ENCODE results near the gene NHLRC1. TPM values are rescaled to one million over a fixed set of nuclear protein-coding genes. Genes with fewer than 3 reads are reported as not detected.

NHLRC1 gene
- total and polyA plus RNA-seq, 2 experiments from 2014 or later, result 1.1 TPM

- no peaks in the 10 kb centered on the region for H3K27me3 Mint-ChIP-seq (ENCODE audit: insufficient read depth, low read depth, poor library complexity)
- no peaks in the 10 kb centered on the region for H3K79me2 ChIP-seq (replicated peaks; ENCODE audit: insufficient read depth)
- no peaks in the 10 kb centered on the region for H3K36me3 Mint-ChIP-seq (ENCODE audit: low read depth)
- ATAC-seq (no peak), DNase-seq (ENCODE audit: low spot score) (no peak)
- no peaks in the 10 kb centered on the region for H3K4me1 ChIP-seq (ENCODE audit: insufficient read depth)
- TF ChIP-seq NANOG (IDR thresholded peaks at IDR 0.05; ENCODE audit: borderline replicate concordance) (no peak), STAT1 (IDR thresholded peaks at IDR 0.05; ENCODE audit: unreplicated experiment) (no peak), CREB1 (CRISPR knock-in tag; IDR thresholded peaks at IDR 0.05; ENCODE audit: low read depth) (no peak), ZNF114 (CRISPR knock-in tag; IDR thresholded peaks at IDR 0.05) (no peak), REST (IDR thresholded peaks at IDR 0.05; ENCODE audit: unreplicated experiment) (no peak), EZH2phosphoT487 (IDR thresholded peaks at IDR 0.05; ENCODE audit: unreplicated experiment) (no peak)
- TF ChIP-seq, protein P1, sequence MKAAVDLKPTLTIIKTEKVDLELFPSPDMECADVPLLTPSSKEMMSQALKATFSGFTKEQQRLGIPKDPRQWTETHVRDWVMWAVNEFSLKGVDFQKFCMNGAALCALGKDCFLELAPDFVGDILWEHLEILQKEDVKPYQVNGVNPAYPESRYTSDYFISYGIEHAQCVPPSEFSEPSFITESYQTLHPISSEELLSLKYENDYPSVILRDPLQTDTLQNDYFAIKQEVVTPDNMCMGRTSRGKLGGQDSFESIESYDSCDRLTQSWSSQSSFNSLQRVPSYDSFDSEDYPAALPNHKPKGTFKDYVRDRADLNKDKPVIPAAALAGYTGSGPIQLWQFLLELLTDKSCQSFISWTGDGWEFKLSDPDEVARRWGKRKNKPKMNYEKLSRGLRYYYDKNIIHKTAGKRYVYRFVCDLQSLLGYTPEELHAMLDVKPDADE (IDR thresholded peaks at IDR 0.05), result no peak
- TF ChIP-seq, protein P2, sequence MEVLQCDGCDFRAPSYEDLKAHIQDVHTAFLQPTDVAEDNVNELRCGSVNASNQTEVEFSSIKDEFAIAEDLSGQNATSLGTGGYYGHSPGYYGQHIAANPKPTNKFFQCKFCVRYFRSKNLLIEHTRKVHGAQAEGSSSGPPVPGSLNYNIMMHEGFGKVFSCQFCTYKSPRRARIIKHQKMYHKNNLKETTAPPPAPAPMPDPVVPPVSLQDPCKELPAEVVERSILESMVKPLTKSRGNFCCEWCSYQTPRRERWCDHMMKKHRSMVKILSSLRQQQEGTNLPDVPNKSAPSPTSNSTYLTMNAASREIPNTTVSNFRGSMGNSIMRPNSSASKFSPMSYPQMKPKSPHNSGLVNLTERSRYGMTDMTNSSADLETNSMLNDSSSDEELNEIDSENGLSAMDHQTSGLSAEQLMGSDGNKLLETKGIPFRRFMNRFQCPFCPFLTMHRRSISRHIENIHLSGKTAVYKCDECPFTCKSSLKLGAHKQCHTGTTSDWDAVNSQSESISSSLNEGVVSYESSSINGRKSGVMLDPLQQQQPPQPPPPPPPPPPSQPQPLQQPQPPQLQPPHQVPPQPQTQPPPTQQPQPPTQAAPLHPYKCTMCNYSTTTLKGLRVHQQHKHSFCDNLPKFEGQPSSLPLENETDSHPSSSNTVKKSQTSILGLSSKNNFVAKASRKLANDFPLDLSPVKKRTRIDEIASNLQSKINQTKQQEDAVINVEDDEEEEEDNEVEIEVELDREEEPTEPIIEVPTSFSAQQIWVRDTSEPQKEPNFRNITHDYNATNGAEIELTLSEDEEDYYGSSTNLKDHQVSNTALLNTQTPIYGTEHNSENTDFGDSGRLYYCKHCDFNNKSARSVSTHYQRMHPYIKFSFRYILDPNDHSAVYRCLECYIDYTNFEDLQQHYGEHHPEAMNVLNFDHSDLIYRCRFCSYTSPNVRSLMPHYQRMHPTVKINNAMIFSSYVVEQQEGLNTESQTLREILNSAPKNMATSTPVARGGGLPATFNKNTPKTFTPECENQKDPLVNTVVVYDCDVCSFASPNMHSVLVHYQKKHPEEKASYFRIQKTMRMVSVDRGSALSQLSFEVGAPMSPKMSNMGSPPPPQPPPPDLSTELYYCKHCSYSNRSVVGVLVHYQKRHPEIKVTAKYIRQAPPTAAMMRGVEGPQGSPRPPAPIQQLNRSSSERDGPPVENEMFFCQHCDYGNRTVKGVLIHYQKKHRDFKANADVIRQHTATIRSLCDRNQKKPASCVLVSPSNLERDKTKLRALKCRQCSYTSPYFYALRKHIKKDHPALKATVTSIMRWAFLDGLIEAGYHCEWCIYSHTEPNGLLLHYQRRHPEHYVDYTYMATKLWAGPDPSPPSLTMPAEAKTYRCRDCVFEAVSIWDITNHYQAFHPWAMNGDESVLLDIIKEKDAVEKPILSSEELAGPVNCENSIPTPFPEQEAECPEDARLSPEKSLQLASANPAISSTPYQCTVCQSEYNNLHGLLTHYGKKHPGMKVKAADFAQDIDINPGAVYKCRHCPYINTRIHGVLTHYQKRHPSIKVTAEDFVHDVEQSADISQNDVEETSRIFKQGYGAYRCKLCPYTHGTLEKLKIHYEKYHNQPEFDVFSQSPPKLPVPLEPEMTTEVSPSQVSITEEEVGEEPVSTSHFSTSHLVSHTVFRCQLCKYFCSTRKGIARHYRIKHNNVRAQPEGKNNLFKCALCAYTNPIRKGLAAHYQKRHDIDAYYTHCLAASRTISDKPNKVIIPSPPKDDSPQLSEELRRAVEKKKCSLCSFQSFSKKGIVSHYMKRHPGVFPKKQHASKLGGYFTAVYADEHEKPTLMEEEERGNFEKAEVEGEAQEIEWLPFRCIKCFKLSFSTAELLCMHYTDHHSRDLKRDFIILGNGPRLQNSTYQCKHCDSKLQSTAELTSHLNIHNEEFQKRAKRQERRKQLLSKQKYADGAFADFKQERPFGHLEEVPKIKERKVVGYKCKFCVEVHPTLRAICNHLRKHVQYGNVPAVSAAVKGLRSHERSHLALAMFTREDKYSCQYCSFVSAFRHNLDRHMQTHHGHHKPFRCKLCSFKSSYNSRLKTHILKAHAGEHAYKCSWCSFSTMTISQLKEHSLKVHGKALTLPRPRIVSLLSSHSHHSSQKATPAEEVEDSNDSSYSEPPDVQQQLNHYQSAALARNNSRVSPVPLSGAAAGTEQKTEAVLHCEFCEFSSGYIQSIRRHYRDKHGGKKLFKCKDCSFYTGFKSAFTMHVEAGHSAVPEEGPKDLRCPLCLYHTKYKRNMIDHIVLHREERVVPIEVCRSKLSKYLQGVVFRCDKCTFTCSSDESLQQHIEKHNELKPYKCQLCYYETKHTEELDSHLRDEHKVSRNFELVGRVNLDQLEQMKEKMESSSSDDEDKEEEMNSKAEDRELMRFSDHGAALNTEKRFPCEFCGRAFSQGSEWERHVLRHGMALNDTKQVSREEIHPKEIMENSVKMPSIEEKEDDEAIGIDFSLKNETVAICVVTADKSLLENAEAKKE (CRISPR knock-in tag; IDR thresholded peaks at IDR 0.05), result no peak
- H4K20me1 ChIP-seq (replicated peaks; ENCODE audit: insufficient read depth), result no peaks in the 10 kb centered on the region
- no peak overlapping the region for H3K4me2 ChIP-seq
- peaks cover 2% of the 10 kb centered on the region; the same call in 1 of the 3 replicates for H3K9me3 Mint-ChIP-seq
- H3K4me3 ChIP-seq, result no peak overlapping the region
- H3K27me3 ChIP-seq (ENCODE audit: insufficient read depth), result no peaks in the 10 kb centered on the region
- no peaks in the 10 kb centered on the region; the same call in 1 of the 2 replicates for H3K9me2 ChIP-seq (ENCODE audit: insufficient read depth)
- no peak overlapping the region for H3K27ac ChIP-seq (ENCODE audit: low read depth)
- no peak overlapping the region for H2AFZ ChIP-seq
- no peaks in the 10 kb centered on the region for H3K36me3 ChIP-seq (ENCODE audit: insufficient read depth)
- H3K4me1 Mint-ChIP-seq, result no peaks in the 10 kb centered on the region; the same call in 2 of the 3 replicates
- no peaks in the 10 kb centered on the region for H3F3A ChIP-seq (replicated peaks; ENCODE audit: low read depth)
- H3K4me3 Mint-ChIP-seq, result no peak overlapping the region
- H3K27ac Mint-ChIP-seq, result no peak overlapping the region
Observed at GRCh38 chr6:18081025-18081668, 41.3 kb downstream of the NHLRC1 start.

Measured in GM23338 (cell line).